NCI-H1417 treated with DMSO at 0.1 percent for 48 hours (cell line): Measurements from ENCODE around the gene DRD4.

Source experiments
- DNase-seq: peaks from one replicate; lab custom pipeline; 2025; lab: John Stamatoyannopoulos, UW

The DRD4 gene

GRCh38 chr11:610146-610801 is 26.8 kb upstream of the DRD4 start:
- DNase-seq = no peak

- no peak for DNase-seq
Observed at GRCh38 chr11:611001-611996, 25.8 kb upstream of the DRD4 start.

GRCh38 chr11:612201-612960 is 24.7 kb upstream of the DRD4 start:
- no peak for DNase-seq

GRCh38 chr11:612961-613300 is 24.1 kb upstream of the DRD4 start:
- no peak for DNase-seq

- no peak for DNase-seq
Observed at GRCh38 chr11:613369-613968, 23.6 kb upstream of the DRD4 start.

GRCh38 chr11:614021-614622 is 22.9 kb upstream of the DRD4 start:
- no peak for DNase-seq

GRCh38 chr11:614623-615503 is 22.2 kb upstream of the DRD4 start:
- DNase-seq = no peak

GRCh38 chr11:615504-616319 is 21.4 kb upstream of the DRD4 start, which contains the start of gene IRF7:
TSS of gene IRF7 (minus strand) at chr11:615950. CDS start at chr11:615364, 586 bp downstream.
- DNase-seq = no peak

GRCh38 chr11:616320-617198 is 20.5 kb upstream of the DRD4 start:
- no peak for DNase-seq

GRCh38 chr11:617199-617911 is 19.7 kb upstream of the DRD4 start:
- DNase-seq = no peak

- no peak for DNase-seq
Observed at GRCh38 chr11:617912-618682, 19.0 kb upstream of the DRD4 start.

GRCh38 chr11:618856-619627 is 18.0 kb upstream of the DRD4 start:
- no peak for DNase-seq

- DNase-seq = no peak
Observed at GRCh38 chr11:619628-620050, 17.4 kb upstream of the DRD4 start.

- DNase-seq = no peak
Observed at GRCh38 chr11:620201-620600, 16.9 kb upstream of the DRD4 start.

- DNase-seq = no peak
Observed at GRCh38 chr11:620935-621814, 15.9 kb upstream of the DRD4 start.
